ENCODE data around the gene RBP7.

Gene RBP7

DNA sequence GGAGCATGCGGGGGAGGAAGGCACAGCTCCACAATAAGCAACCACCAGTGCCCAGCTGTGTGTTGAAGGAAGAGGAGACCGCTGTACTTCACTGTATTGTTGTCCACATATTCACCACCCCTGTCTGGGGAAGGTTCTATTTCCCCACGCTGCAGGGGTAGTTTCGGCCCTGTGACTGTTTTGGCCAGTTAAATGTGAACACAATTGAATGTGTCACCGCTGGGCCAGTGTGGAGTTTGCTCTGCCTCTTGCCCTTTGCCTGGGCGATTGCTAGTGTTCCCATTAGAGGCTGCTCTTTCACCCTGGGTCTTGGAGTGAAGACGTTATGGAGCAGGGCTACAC, 68.3 kb downstream of the RBP7 start:
- H3K4me3 ChIP-seq (ENCODE audit: control insufficient read depth, low read depth, low read length) = no peak overlapping the region
- no peak for TF ChIP-seq CTCF (conservative IDR thresholded peaks at IDR 0.05; ENCODE audit: control insufficient read depth, insufficient read depth, low read depth, low read length)
- DNase-seq (ENCODE audit: low read depth) = peak; percentile 57

Measured in fibroblast of mammary gland (primary cell).